Choroid plexus epithelial cell (primary cell): ENCODE data around the gene ATOH8.

Source experiments
- DNase-seq: peaks from one replicate; pipeline ENCODE4 v3.0.0-alpha.2; 2010; ENCODE audit warnings: low read depth
- H3K4me3 ChIP-seq: 2 replicates; pipeline ENCODE4 v1.5.1; 2011; ENCODE audit warnings: low read depth, mild to moderate bottlenecking, control low read depth, low read length, moderate library complexity
- TF ChIP-seq, protein P1 (sequence below): conservative IDR thresholded peaks from 2 replicates; pipeline ENCODE4 v1.5.1; 2011; ENCODE audit warnings: low read depth, mild to moderate bottlenecking, control low read depth, inconsistent platforms, low read length, moderate library complexity

The ATOH8 gene

DNA sequence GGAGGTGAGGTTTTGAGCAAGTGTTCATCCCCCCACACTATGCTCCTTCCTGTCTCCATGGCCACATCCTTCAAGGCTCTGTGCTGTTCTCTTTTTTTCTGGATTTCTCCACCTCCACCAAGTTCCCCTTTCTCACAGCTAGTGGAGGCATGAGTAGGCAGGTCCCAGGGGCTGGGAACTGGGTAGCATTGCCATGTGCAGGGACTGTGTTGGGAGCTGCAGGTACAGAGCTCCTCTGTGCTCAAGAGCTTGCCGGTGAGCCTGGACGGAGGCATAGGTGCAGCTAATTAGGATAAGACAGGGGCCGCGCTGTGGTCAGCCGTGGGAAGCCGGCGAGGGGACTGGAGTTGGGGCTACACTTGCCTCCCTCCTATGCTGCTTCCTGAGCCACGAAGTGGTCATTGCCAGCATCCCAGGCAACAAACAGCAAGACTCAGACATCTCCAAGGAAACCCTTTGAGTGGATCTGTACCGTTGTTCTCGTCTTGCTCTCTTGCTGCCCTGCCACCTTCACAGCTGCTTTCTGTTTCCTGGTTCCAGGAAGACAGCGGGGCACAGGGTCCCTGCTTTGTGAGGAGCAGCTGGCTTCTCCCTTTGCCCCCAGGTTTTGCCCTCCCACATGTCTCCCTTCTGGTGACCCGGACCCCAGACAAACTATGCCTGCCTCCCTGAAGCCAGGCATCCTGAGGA, 36.9 kb downstream of the ATOH8 start:
- TF ChIP-seq, protein P1, sequence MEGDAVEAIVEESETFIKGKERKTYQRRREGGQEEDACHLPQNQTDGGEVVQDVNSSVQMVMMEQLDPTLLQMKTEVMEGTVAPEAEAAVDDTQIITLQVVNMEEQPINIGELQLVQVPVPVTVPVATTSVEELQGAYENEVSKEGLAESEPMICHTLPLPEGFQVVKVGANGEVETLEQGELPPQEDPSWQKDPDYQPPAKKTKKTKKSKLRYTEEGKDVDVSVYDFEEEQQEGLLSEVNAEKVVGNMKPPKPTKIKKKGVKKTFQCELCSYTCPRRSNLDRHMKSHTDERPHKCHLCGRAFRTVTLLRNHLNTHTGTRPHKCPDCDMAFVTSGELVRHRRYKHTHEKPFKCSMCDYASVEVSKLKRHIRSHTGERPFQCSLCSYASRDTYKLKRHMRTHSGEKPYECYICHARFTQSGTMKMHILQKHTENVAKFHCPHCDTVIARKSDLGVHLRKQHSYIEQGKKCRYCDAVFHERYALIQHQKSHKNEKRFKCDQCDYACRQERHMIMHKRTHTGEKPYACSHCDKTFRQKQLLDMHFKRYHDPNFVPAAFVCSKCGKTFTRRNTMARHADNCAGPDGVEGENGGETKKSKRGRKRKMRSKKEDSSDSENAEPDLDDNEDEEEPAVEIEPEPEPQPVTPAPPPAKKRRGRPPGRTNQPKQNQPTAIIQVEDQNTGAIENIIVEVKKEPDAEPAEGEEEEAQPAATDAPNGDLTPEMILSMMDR = no peak
- no peak for DNase-seq
- H3K4me3 ChIP-seq = no peak overlapping the region

DNA sequence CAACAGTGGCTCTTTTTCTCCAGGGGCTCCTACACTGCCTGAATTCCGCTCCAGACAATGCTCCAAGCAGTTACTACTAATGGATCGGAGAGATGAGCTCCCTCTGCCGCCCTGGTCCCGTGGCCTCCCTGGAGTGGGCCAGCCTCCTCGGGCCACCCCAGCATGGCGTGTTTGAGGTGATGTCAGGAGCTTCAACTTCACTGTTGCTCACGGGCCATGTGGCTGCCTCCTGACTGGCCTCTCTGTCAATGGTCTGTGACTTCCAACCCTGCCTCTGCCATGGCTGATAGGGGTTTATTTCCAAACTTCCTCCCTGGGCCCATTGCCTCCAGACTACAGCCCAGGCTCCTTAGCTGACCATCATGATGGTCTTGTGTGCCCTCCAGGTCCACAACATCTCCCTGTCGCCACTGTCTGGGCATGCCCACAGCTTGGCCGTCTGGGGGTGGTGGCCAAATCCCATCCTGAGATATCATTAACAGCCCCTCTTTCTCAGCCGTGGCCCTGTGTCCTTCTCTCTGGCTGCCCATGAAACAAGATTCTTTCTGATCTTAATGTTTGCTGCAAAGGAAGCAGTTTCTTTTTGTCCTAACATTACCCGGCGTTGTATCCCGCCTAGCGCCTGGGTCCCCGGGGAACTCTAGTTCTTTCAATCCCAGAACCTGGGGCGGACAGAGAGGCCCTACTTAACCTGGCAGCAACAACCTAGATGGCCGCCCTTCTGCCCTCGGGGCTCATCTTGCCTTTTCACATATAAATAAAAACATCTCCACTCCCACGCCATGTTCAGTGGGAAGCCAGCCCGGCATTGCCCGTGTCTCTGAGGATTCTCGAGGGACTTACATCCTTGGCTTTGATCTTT, 38.1 kb downstream of the ATOH8 start:
- TF ChIP-seq, protein P1 = no peak

DNA sequence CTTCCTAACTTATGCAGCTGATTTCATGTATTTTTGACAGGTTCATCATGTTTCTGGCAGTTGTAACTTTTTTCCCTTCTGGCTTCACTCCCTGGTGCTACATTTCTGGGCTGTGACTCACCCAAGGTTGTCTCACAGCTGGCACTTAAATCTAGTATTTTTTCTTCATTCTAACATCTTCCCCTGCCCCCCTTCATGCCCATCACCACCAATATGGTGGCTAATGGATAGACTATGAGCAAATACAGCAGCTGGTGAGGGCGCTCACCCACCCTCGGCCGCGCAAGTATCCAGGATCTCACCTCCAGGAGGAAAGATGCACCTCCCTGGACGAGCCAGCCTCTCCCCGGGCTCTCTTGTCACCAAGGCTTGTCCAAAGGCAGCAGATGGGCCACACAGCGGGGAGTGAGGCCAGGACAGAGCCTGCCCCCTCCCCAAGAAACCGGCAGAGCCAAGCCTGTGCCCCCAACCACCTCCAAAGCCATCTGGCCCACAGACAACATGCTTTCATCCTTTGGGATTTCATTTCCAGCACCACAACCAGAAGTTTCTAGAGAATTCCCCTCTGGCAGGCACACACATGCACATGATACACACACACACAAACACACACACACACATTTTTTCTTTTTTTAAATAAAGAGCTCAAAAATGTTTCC, 39.1 kb downstream of the ATOH8 start:
- TF ChIP-seq, protein P1 = no peak
- peak; percentile 90 for DNase-seq
- no peak overlapping the region for H3K4me3 ChIP-seq

More for the DNA sequence above, 38.1 kb downstream of the ATOH8 start:
- DNase-seq = no peak
- no peak overlapping the region for H3K4me3 ChIP-seq

DNA sequence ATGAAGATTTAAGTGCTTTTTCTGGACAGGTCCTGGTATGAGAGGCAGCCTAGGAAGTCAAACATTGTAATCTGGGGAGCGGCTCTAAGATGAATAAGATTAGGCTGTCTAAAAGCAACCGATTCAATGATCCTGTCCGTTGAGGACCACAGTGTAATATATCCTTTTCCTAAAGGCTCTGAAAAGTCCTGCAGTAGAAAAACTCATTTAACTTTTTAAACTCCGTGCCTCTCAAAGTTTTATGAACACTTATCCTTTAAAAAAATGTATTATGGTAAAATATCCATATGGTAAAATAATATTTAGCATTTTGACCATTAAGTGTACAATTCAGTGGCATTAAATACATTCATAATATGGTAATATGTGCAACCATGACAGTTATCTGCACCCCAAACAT, 39.8 kb downstream of the ATOH8 start:
- TF ChIP-seq, protein P1 = no peak
- no peak overlapping the region for H3K4me3 ChIP-seq
- DNase-seq = no peak

DNA sequence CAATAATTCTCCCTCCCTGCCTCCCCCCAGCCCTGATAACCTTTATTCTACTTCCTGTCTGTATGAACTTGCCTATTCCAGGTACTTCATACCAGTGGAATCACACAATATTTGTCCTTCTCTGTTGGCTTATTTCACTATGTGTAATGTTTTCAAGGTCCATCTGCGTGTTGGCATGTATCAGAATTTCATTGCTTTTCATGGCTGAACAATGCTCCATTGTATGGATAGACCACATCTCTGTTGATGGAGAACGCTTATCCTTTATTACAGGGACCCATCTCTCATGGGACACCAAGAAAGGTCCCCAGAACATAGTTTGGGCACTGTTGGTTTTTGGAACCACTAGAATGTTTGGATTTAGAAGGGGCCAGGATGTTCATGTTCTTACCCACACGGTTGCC, 40.2 kb downstream of the ATOH8 start:
- no peak for DNase-seq
- H3K4me3 ChIP-seq = no peak overlapping the region
- TF ChIP-seq, protein P1 = no peak

DNA sequence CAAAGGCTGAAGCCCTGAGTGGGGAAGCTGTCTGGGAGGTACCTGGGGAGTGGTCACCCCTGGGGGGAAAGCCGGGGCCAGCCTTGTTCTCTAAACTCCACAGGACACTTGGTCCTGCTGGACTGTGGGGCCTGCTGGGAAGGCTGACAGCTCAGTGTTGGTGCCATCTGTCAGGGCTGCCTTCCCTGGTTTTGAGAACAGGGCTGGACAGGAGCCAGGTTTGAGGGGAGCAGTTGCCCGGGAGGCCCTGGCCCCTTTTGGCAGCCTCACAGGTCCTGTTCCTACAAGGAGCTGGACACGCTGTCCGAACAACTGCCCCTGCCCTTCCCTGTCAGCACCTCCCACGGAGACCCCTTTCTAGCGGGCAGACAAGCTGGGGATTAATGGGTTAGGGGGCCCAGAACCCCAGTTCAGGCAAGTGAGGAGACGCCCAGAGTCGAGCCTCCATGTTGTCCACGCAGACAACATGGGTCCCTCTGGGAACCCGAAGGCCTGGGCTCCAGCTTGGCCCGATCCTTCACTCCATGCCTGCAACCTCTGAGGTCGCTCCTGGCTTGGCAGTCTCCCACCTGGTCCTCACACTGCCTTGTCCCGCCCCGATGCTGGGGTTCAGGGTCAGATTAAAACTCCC, 40.8 kb downstream of the ATOH8 start:
- TF ChIP-seq, protein P1 = no peak
- no peak overlapping the region for H3K4me3 ChIP-seq
- no peak for DNase-seq
